AG09319 (cell line): Measurements from ENCODE around the gene ACACB.

ENCODE experiments used
- DNase-seq: peaks from one replicate; pipeline ENCODE4 v3.0.0-alpha.2; 2010; ENCODE audit warnings: low read depth; ENCODE audit errors: extremely low read depth
- CTCF ChIP-seq: IDR thresholded peaks from 2 replicates; pipeline ENCODE4 v1.5.1; 2011; ENCODE audit warnings: low read depth, mild to moderate bottlenecking, inconsistent platforms, low read length, moderate library complexity

ACACB gene

GRCh38 chr12:109264095-109264942 lies 147.9 kb downstream of the ACACB start:
- peak; percentile 16 for DNase-seq
- TF ChIP-seq CTCF = peak; percentile 79

GRCh38 chr12:109264943-109265650 lies 148.7 kb downstream of the ACACB start:
- no peak for TF ChIP-seq CTCF
- no peak for DNase-seq

GRCh38 chr12:109266106-109266879 lies 149.9 kb downstream of the ACACB start:
- no peak for DNase-seq
- no peak for TF ChIP-seq CTCF

- no peak for TF ChIP-seq CTCF
These were observed 151.0 kb downstream of the ACACB start for GRCh38 chr12:109267361-109267760.

GRCh38 chr12:109268896-109269295 lies 152.5 kb downstream of the ACACB start:
- no peak for TF ChIP-seq CTCF
- no peak for DNase-seq

More at GRCh38 chr12:109267361-109267760, 151.0 kb downstream of the ACACB start:
- DNase-seq = no peak

- no peak for DNase-seq
- no peak for TF ChIP-seq CTCF
These were observed 153.0 kb downstream of the ACACB start for GRCh38 chr12:109269428-109269827.
